ENCODE results near the gene BPGM.
A peak's percentile ranks its signal among the peaks of the same experiment; 100 is the strongest.

BPGM gene

DNA sequence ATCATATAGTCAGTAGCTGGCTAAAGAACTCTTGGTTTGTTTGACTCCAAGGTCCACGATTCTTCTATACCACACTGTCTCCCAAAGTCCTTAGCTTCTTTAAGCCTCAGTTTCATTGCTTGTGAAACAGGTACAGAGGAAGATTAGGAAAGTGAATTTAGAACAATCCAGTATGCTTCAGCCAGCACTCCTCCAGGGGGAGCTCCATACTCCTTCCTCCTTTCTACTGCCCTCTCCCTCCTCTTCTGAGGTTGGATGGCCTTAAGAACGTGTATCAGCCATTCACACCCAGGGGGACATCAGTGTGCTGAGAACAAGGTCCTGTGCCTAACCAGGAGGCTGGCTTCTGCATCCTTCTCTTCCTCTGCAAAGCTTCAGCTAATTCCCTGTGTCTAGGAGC, 78.0 kb downstream of the BPGM start:
- Histone ChIP-seq H4K20me1 (ENCODE audit: low read depth, low read length) (no peaks in the 10 kb centered on the region), H2AFZ (ENCODE audit: low read depth, low read length, severe bottlenecking) (no peak overlapping the region), H3K4me3 (ENCODE audit: insufficient read depth, low read length, poor library complexity, severe bottlenecking) (no peak overlapping the region), H3K9me2 (replicated peaks; ENCODE audit: insufficient read depth, low read length) (no peaks in the 10 kb centered on the region), H3F3A (ENCODE audit: insufficient read depth) (no peaks in the 10 kb centered on the region), H3K36me3 (ENCODE audit: low read length) (no peaks in the 10 kb centered on the region), H3K4me2 (ENCODE audit: low read depth, low read length, poor library complexity, severe bottlenecking) (no peak overlapping the region), H3K27me3 (ENCODE audit: low read length) (no peaks in the 10 kb centered on the region), H3K27ac (ENCODE audit: low read depth, low read length) (no peak overlapping the region), H3K9ac (ENCODE audit: low read length) (no peak overlapping the region), H3K79me2 (ENCODE audit: insufficient read depth, low read length) (no peaks in the 10 kb centered on the region), H3K9me3 (ENCODE audit: insufficient read depth, low read length) (no peaks in the 10 kb centered on the region)
- TF ChIP-seq, protein P1, sequence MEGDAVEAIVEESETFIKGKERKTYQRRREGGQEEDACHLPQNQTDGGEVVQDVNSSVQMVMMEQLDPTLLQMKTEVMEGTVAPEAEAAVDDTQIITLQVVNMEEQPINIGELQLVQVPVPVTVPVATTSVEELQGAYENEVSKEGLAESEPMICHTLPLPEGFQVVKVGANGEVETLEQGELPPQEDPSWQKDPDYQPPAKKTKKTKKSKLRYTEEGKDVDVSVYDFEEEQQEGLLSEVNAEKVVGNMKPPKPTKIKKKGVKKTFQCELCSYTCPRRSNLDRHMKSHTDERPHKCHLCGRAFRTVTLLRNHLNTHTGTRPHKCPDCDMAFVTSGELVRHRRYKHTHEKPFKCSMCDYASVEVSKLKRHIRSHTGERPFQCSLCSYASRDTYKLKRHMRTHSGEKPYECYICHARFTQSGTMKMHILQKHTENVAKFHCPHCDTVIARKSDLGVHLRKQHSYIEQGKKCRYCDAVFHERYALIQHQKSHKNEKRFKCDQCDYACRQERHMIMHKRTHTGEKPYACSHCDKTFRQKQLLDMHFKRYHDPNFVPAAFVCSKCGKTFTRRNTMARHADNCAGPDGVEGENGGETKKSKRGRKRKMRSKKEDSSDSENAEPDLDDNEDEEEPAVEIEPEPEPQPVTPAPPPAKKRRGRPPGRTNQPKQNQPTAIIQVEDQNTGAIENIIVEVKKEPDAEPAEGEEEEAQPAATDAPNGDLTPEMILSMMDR (IDR thresholded peaks at IDR 0.05; ENCODE audit: insufficient read depth, low read length, poor library complexity, severe bottlenecking): peak; percentile 51
- no peak for TF ChIP-seq EZH2phosphoT487 (conservative IDR thresholded peaks at IDR 0.05; ENCODE audit: low read length)

DNA sequence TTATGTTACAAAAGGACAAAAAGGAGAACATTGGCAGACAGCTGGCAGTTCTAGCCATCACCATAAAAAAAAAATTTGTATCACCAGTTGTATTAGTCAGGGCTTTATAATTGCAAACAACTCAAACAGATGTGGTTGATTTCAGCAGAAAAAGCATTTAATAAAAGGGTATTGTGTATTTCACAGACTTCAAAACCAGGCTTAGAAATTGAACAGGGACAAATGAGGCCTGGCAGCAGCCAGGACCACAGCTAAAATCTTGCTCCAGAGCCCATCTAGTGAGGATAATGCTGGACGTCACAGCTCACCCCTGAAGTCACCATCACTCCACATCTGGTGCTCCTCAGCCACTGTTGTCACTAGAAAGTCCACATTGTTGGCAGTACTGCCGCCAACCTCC, 79.9 kb downstream of the BPGM start:
- H3K27ac ChIP-seq (ENCODE audit: low read depth, low read length): no peak overlapping the region
- H2AFZ ChIP-seq (ENCODE audit: low read depth, low read length, severe bottlenecking): no peak overlapping the region

DNA sequence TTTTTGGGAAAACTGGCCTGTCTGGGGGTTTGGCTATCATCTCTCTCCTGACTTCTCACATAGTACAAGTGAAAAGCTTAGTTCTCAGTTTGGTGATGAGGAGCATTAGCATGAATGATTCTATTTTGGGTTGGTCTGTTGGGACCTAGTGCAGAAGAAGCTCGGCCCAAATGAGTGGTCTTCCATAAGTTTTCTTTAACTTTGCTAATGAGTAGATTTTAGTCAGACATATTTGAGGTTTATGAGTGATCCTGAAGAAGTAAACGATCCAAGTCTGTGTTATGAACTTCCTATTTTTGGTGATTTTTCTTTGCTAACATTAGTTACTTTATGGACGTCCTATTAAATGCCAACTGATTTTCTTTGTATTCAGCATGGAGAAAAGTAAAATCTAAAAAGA, 81.1 kb downstream of the BPGM start:
- no peaks in the 10 kb centered on the region for H3K79me2 ChIP-seq (ENCODE audit: insufficient read depth, low read length)
- no peaks in the 10 kb centered on the region for H3K36me3 ChIP-seq (ENCODE audit: low read length)
- no peak overlapping the region for H3K4me3 ChIP-seq (ENCODE audit: insufficient read depth, low read length, poor library complexity, severe bottlenecking)
- H2AFZ ChIP-seq (ENCODE audit: low read depth, low read length, severe bottlenecking): no peak overlapping the region
- no peaks in the 10 kb centered on the region for H3K9me3 ChIP-seq (ENCODE audit: insufficient read depth, low read length)
- H3F3A ChIP-seq (ENCODE audit: insufficient read depth): no peaks in the 10 kb centered on the region
- no peak overlapping the region for H3K9ac ChIP-seq (ENCODE audit: low read length)
- no peaks in the 10 kb centered on the region for H3K9me2 ChIP-seq (replicated peaks; ENCODE audit: insufficient read depth, low read length)
- no peaks in the 10 kb centered on the region for H3K27me3 ChIP-seq (ENCODE audit: low read length)
- no peak overlapping the region for H3K27ac ChIP-seq (ENCODE audit: low read depth, low read length)
- H3K4me2 ChIP-seq (ENCODE audit: low read depth, low read length, poor library complexity, severe bottlenecking): no peak overlapping the region
- no peaks in the 10 kb centered on the region for H4K20me1 ChIP-seq (ENCODE audit: low read depth, low read length)
- TF ChIP-seq EZH2phosphoT487 (conservative IDR thresholded peaks at IDR 0.05; ENCODE audit: low read length): no peak
- TF ChIP-seq, protein P1 (IDR thresholded peaks at IDR 0.05; ENCODE audit: insufficient read depth, low read length, poor library complexity, severe bottlenecking): no peak

More for the DNA sequence above, 79.9 kb downstream of the BPGM start:
- Histone ChIP-seq H3K9me3 (ENCODE audit: insufficient read depth, low read length) (no peaks in the 10 kb centered on the region), H3K9me2 (replicated peaks; ENCODE audit: insufficient read depth, low read length) (no peaks in the 10 kb centered on the region), H3F3A (ENCODE audit: insufficient read depth) (no peaks in the 10 kb centered on the region), H3K4me2 (ENCODE audit: low read depth, low read length, poor library complexity, severe bottlenecking) (no peak overlapping the region), H3K4me3 (ENCODE audit: insufficient read depth, low read length, poor library complexity, severe bottlenecking) (no peak overlapping the region), H3K9ac (ENCODE audit: low read length) (no peak overlapping the region), H3K27me3 (ENCODE audit: low read length) (no peaks in the 10 kb centered on the region), H3K79me2 (ENCODE audit: insufficient read depth, low read length) (no peaks in the 10 kb centered on the region), H4K20me1 (ENCODE audit: low read depth, low read length) (no peaks in the 10 kb centered on the region), H3K36me3 (ENCODE audit: low read length) (no peaks in the 10 kb centered on the region)
- TF ChIP-seq EZH2phosphoT487 (conservative IDR thresholded peaks at IDR 0.05; ENCODE audit: low read length): no peak
- TF ChIP-seq, protein P1 (IDR thresholded peaks at IDR 0.05; ENCODE audit: insufficient read depth, low read length, poor library complexity, severe bottlenecking): no peak
